ENCODE measurements around the gene TSPEAR.
"Not testable (repeated sequence)": the region's sequence is repeated elsewhere in the genome, so short reads cannot be mapped to it uniquely, and the experiment has no call there.

TSPEAR gene

GRCh38 chr21:44600118-44600978 lies 111.0 kb downstream of the TSPEAR start, which contains the start of gene KRTAP10-7:
Gene KRTAP10-7 (plus strand): TSS chr21:44600597. CDS start chr21:44600622, 25 bp downstream.
- H3K4me3 ChIP-seq (ENCODE audit: low read depth, low read length); DNase-seq (ENCODE audit: low read depth): not testable (repeated sequence)

- H3K4me3 ChIP-seq (ENCODE audit: low read depth, low read length) = no peak overlapping the region
- no peak for DNase-seq (ENCODE audit: low read depth)
These were observed 111.9 kb downstream of the TSPEAR start for GRCh38 chr21:44599264-44600029.

- no peak for DNase-seq (ENCODE audit: low read depth)
- H3K4me3 ChIP-seq (ENCODE audit: low read depth, low read length) = no peak overlapping the region
These were observed 113.3 kb downstream of the TSPEAR start for GRCh38 chr21:44598061-44598460.

GRCh38 chr21:44596068-44596725 lies 115.2 kb downstream of the TSPEAR start:
- DNase-seq (ENCODE audit: low read depth) = no peak

GRCh38 chr21:44595524-44595923 lies 115.8 kb downstream of the TSPEAR start:
- no peak overlapping the region for H3K4me3 ChIP-seq (ENCODE audit: low read depth, low read length)

More at GRCh38 chr21:44596068-44596725, 115.2 kb downstream of the TSPEAR start:
- H3K4me3 ChIP-seq (ENCODE audit: low read depth, low read length) = no peak overlapping the region

GRCh38 chr21:44594406-44594916 lies 116.9 kb downstream of the TSPEAR start:
- H3K4me3 ChIP-seq (ENCODE audit: low read depth, low read length) = no peak overlapping the region
- no peak for DNase-seq (ENCODE audit: low read depth)

More at GRCh38 chr21:44595524-44595923, 115.8 kb downstream of the TSPEAR start:
- no peak for DNase-seq (ENCODE audit: low read depth)

GRCh38 chr21:44593598-44594405 lies 117.6 kb downstream of the TSPEAR start:
- DNase-seq (ENCODE audit: low read depth) = no peak
- no peak overlapping the region for H3K4me3 ChIP-seq (ENCODE audit: low read depth, low read length)

- H3K4me3 ChIP-seq (ENCODE audit: low read depth, low read length) = no peak within 1 kb of the TSS
- no peak for DNase-seq (ENCODE audit: low read depth)
These were observed 118.7 kb downstream of the TSPEAR start, which contains the start of gene KRTAP10-6 for GRCh38 chr21:44592446-44593311. Gene KRTAP10-6 (minus strand): TSS chr21:44592505. CDS start chr21:44592484, 21 bp downstream.

GRCh38 chr21:44591801-44592130 lies 119.6 kb downstream of the TSPEAR start:
- not testable (repeated sequence) for DNase-seq (ENCODE audit: low read depth); H3K4me3 ChIP-seq (ENCODE audit: low read depth, low read length)

- DNase-seq (ENCODE audit: low read depth); H3K4me3 ChIP-seq (ENCODE audit: low read depth, low read length): not testable (repeated sequence)
These were observed 120.2 kb downstream of the TSPEAR start for GRCh38 chr21:44590897-44591800.

GRCh38 chr21:44590311-44590721 lies 121.1 kb downstream of the TSPEAR start:
- DNase-seq (ENCODE audit: low read depth) = no peak
- H3K4me3 ChIP-seq (ENCODE audit: low read depth, low read length) = no peak overlapping the region

GRCh38 chr21:44589586-44590305 lies 121.6 kb downstream of the TSPEAR start:
- no peak for DNase-seq (ENCODE audit: low read depth)
- H3K4me3 ChIP-seq (ENCODE audit: low read depth, low read length) = no peak overlapping the region

- DNase-seq (ENCODE audit: low read depth) = no peak
- H3K4me3 ChIP-seq (ENCODE audit: low read depth, low read length) = no peak overlapping the region
These were observed 122.3 kb downstream of the TSPEAR start for GRCh38 chr21:44589094-44589493.

GRCh38 chr21:44585892-44586291 lies 125.5 kb downstream of the TSPEAR start:
- no peak overlapping the region for H3K4me3 ChIP-seq (ENCODE audit: low read depth, low read length)
- DNase-seq (ENCODE audit: low read depth) = no peak

GRCh38 chr21:44583800-44584147 lies 127.6 kb downstream of the TSPEAR start:
- no peak overlapping the region for H3K4me3 ChIP-seq (ENCODE audit: low read depth, low read length)
- DNase-seq (ENCODE audit: low read depth) = no peak

- H3K4me3 ChIP-seq (ENCODE audit: low read depth, low read length) = no peak overlapping the region
- DNase-seq (ENCODE audit: low read depth) = no peak
These were observed 128.1 kb downstream of the TSPEAR start for GRCh38 chr21:44583089-44583799.
